Immature natural killer cell (primary cell): ENCODE data around the gene CD47. TPM values are rescaled to one million over a fixed set of nuclear protein-coding genes. Genes with fewer than 3 reads are reported as not detected.

Source experiments
- DNase-seq, 3 donors: peaks; one replicate each; pipeline ENCODE4 v3.0.0; 2022; ENCODE audit warnings: mixed read lengths in 1 of 3
- H3K27ac Mint-ChIP-seq, 6 donors: one replicate each; pipeline ENCODE4 v1.8.0; 2020; ENCODE audit warnings: mixed read lengths in 6 of 6, mild to moderate bottlenecking in 5 of 6, inconsistent platforms in 4 of 6, moderate library complexity in 3 of 6
- H3K27me3 Mint-ChIP-seq, 3 donors: one replicate each; pipeline ENCODE4 v1.8.0; 2020 to 2021; ENCODE audit warnings: low read depth in 3 of 3, mild to moderate bottlenecking in 3 of 3, mixed read lengths in 3 of 3, moderate library complexity in 3 of 3, inconsistent platforms in 1 of 3
- H3K36me3 Mint-ChIP-seq, 3 donors: one replicate each; pipeline ENCODE4 v1.8.0; 2020; ENCODE audit warnings: mixed read lengths in 3 of 3, inconsistent platforms in 2 of 3, mild to moderate bottlenecking in 2 of 3
- H3K4me1 Mint-ChIP-seq, 2 donors: one replicate each; pipeline ENCODE4 v1.8.0; 2020; ENCODE audit warnings: inconsistent platforms in 2 of 2, mild to moderate bottlenecking in 2 of 2, mixed read lengths in 2 of 2, moderate library complexity in 1 of 2
- H3K4me3 Mint-ChIP-seq, 5 donors: one replicate each; pipeline ENCODE4 v1.8.0; 2020; ENCODE audit warnings: mild to moderate bottlenecking in 5 of 5, mixed read lengths in 5 of 5, inconsistent platforms in 3 of 5, moderate library complexity in 3 of 5
- H3K9me3 Mint-ChIP-seq, 6 donors: one replicate each; pipeline ENCODE4 v1.8.0; 2020; ENCODE audit warnings: mild to moderate bottlenecking in 6 of 6, mixed read lengths in 6 of 6, inconsistent platforms in 4 of 6, moderate library complexity in 3 of 6
- polyA plus RNA-seq, 3 donors: library from polyadenylated mRNA; unstranded; fragments of 300-500 nt; fragmentation: Illumina TruSeq; gene quantifications; one replicate each; pipeline ENCODE4 v1.2.3, GENCODE V29; 2021

The CD47 gene
- polyA plus RNA-seq, 3 donors from 2014 or later: 291 to 313 (median 291) TPM

DNA sequence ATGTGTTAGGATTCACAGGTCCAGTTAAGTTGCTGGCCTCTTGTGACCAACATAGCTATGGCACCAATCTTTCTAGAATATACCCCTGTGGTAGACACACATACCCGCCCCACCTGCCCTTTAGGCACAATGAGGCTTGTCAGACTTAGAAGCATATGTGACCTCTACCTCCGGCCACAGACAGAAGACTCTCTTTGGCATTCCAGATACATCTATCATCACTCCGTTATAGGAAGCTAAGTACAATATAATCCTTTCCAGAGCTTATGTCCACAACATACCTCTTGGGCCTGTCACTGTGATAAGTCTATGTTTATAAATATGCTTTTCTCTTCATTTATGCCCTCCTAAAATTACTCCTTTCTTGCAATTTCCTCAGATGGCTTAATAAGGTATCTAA is 39.8 kb downstream of the CD47 start:
- Mint-ChIP-seq H3K4me3 (no peak overlapping the region), H3K36me3 (peaks cover 25 to 50% (median 32%) of the 10 kb centered on the region in 3 donors), H3K27me3 (peaks cover 0 to 4% (median 2%) of the 10 kb centered on the region in 3 donors), H3K9me3 (no peaks in the 10 kb centered on the region), H3K4me1 (peaks cover 56 to 92% of the 10 kb centered on the region in 2 donors), H3K27ac (peak overlapping the region in 2 of 6 donors; percentile 29 to 53)
- DNase-seq: no peak

DNA sequence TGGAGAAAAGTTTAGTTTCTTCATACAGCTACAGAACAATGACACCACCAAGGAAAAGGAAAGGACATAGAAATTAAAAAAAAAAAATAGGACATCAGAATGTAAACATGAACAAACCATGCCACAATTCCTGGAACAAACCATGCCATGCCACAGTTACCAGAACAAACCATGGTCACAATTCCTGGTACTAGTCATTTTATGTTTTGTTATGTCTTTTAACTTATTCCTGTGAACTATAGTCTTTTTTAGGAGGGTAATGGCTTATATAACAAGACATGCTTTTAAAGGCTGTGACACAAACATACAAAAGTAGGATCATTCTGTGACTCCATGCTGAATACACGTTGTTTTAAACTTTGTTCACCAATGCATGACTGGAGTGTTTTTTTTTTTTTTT is 42.8 kb downstream of the CD47 start:
- DNase-seq: no peak
- Mint-ChIP-seq H3K27me3 (peaks cover 0 to 3% (median 2%) of the 10 kb centered on the region in 3 donors), H3K4me1 (peaks cover 44 to 80% of the 10 kb centered on the region in 2 donors), H3K4me3 (no peak overlapping the region), H3K27ac (peak overlapping the region; percentile 44 to 84 (median 70)), H3K36me3 (peaks cover 21 to 48% (median 31%) of the 10 kb centered on the region in 3 donors), H3K9me3 (no peaks in the 10 kb centered on the region)

DNA sequence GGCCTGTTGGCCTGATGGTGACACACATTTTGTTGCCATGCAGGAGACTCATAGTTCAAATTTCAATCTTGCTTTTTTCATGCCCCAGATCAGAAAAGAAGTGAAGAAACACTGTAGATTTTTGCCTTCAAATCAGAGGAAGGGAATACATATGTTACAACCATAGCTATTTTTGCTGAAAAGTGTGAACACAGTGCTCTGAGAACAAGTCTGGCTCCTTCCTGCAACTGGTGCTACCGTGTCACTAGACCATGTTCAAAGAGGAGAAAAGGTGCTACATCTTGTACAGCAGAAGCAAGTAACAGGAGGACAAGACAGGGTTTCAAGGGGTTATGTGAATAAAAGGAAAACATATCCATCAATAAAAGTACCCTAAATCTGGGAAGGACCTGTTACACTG is 44.6 kb downstream of the CD47 start:
- no peaks in the 10 kb centered on the region for H3K9me3 Mint-ChIP-seq
- peak overlapping the region; percentile 12 to 80 (median 56) for H3K27ac Mint-ChIP-seq
- DNase-seq: no peak
- peaks cover 33 to 62% of the 10 kb centered on the region in 2 donors for H3K4me1 Mint-ChIP-seq
- peaks cover 2 to 3% (median 2%) of the 10 kb centered on the region in 3 donors for H3K27me3 Mint-ChIP-seq
- peak overlapping the region in 1 of 5 donors; percentile 3 for H3K4me3 Mint-ChIP-seq
- peaks cover 22 to 45% (median 27%) of the 10 kb centered on the region in 3 donors for H3K36me3 Mint-ChIP-seq

DNA sequence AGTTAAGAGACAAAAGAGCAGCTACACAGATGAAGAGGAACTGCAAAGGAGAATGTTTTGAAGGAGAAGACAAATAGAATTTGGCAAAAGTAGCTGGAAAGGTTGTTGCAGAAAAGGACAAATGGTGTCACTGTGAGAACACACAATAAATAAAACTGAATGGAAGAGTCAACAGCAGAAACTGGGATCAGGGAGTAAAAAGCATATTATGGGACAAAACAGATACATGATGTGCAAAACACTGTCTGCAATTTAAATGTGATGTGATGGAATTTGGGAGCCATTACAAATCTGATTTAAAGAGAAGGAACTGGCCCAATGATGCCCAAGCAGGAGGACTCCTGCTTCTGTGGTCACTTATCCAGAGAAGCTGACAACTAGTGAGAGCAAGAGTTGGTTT is 46.1 kb downstream of the CD47 start:
- no peaks in the 10 kb centered on the region for H3K9me3 Mint-ChIP-seq
- H3K27ac Mint-ChIP-seq: peak overlapping the region; percentile 1 to 78 (median 47)
- H3K36me3 Mint-ChIP-seq: peaks cover 22 to 38% (median 23%) of the 10 kb centered on the region in 3 donors
- peaks cover 2 to 3% (median 2%) of the 10 kb centered on the region in 3 donors for H3K27me3 Mint-ChIP-seq
- H3K4me3 Mint-ChIP-seq: no peak overlapping the region
- no peak for DNase-seq
- peaks cover 30 to 55% of the 10 kb centered on the region in 2 donors for H3K4me1 Mint-ChIP-seq

DNA sequence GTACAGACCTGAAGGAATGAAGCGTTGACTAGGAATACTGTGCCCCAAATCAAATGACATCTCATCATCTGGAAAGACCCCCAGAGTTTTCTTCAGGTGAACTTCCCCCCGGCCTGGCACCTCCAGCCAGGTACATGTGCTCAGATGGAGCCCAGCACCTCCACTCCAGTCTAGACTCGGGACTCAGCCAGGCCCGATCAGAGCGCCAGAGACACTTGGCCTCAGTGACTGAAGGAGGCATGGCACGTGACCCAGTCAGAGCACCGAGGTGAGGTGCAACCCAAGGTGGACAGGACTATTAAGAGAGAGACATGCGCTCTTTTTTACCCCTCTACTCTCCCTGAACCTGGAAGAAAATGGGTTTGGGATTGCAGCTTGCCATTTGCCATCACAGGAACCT is 48.5 kb downstream of the CD47 start:
- Mint-ChIP-seq H3K27ac (peak overlapping the region in 3 of 6 donors; percentile 15 to 47 (median 31)), H3K4me3 (no peak overlapping the region), H3K4me1 (peaks cover 24 to 41% of the 10 kb centered on the region in 2 donors), H3K9me3 (no peaks in the 10 kb centered on the region), H3K36me3 (peaks cover 14 to 40% (median 23%) of the 10 kb centered on the region in 3 donors), H3K27me3 (peaks cover 0 to 2% (median 0%) of the 10 kb centered on the region in 3 donors)
- no peak for DNase-seq

DNA sequence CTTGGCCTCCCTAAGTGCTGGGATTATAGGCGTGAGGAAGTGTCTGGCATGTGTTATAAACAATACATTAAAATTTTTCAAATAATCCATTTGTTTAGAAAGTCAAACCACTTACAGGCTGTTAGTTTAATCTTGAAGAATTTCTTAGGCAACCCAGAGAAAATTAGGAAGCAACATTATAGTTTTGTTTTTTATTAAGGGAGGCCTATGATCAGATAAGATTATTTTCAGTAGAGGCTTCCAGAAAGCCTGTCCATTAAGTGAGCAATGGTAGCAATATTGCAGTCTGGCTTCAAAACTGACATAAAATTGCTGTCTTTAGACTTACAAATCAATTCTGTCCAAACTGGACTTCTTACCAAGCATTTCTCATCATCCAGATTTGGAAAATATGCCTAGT is 49.6 kb downstream of the CD47 start:
- no peaks in the 10 kb centered on the region for H3K9me3 Mint-ChIP-seq
- DNase-seq: no peak
- H3K27ac Mint-ChIP-seq: peak overlapping the region in 3 of 6 donors; percentile 18 to 60 (median 40)
- H3K36me3 Mint-ChIP-seq: peaks cover 11 to 34% (median 15%) of the 10 kb centered on the region in 3 donors
- peaks cover 17 to 38% of the 10 kb centered on the region in 2 donors for H3K4me1 Mint-ChIP-seq
- no peak overlapping the region for H3K4me3 Mint-ChIP-seq
- peaks cover 0 to 2% (median 0%) of the 10 kb centered on the region in 3 donors for H3K27me3 Mint-ChIP-seq

DNA sequence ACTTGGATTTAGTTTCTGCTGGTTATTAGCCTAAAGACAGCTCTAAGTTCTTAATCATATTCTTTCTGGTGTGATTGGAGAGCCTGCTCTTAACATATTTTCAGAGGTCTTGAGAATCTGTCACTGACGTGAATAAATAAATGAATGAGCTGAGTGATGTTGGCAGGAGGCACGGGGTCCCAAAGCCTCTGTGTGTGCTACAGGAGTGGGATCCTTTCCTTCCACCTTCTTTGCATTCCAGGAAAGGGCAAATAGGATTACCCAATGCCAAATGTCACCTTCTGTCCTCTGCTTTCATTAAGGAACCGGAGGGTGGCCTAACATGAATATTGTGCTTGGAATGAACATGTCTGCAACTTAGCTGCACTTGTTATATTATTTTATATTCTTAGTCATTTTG is 53.1 kb downstream of the CD47 start:
- Mint-ChIP-seq H3K27me3 (peaks cover 0 to 2% (median 0%) of the 10 kb centered on the region in 3 donors), H3K4me3 (no peak overlapping the region), H3K27ac (peak overlapping the region in 5 of 6 donors; percentile 37 to 79 (median 69)), H3K9me3 (no peaks in the 10 kb centered on the region), H3K4me1 (peaks cover 16 to 43% of the 10 kb centered on the region in 2 donors), H3K36me3 (peaks cover 4 to 52% (median 15%) of the 10 kb centered on the region in 3 donors)
- no peak for DNase-seq

DNA sequence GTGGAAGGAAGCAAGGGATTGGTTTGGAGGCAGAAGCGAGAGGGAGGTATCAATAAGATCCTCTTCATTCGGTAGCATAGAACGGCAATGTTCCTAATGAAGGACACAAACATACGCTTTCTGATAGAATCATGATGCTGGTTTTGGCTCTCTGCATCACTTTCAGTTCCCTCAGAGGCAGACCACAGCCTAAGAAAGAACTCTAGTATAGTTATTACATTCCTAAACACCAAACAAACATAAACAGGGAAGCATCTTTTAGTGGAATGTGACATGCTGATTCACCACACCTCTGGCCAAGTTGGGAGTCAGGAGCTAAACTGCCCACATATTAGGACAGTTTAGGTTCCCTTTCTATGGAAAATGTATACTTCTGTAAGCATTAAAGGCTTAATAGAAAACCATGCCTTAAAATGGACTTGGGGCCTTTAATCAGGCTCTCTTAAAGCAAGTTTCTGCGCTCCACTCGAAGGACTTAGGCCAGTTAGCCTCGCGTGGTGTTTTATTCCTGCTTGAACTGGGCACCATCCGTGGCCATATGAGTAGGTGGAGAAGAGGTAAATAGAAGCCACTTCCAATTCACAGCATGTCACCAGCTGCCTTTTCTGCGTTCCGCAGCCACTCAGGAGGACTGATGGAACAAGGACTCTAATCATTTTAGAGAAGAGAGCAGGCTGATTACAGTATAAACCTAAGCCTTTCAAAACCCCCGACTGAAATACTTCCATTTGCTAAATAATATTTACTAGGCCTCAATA is 53.7 kb downstream of the CD47 start:
- Mint-ChIP-seq H3K9me3 (no peaks in the 10 kb centered on the region), H3K36me3 (peaks cover 0 to 47% (median 10%) of the 10 kb centered on the region in 3 donors), H3K4me3 (no peak overlapping the region), H3K27ac (peak overlapping the region; percentile 13 to 79 (median 66)), H3K27me3 (peaks cover 0 to under 1% (median 0%) of the 10 kb centered on the region in 3 donors), H3K4me1 (peaks cover 16 to 43% of the 10 kb centered on the region in 2 donors)
- DNase-seq: no peak

DNA sequence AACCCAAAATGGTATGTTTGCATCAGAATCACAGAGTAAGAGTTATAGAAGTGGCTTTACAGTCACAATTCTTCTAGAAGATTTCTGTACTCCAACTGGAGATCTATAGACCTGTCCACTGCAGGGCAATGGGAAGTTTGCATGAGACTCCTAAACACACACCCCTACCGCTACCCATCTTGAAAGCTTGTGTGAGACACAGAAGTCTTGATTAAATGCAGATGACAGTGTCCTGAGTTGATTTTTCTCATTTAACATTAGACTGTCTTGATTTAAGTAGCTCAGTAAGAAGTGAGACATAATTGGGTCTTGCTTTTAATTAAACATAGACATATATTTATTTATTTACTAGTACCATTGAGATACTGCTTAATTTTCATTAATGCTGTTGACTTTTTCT is 54.4 kb downstream of the CD47 start:
- H3K9me3 Mint-ChIP-seq: no peaks in the 10 kb centered on the region
- DNase-seq: no peak
- no peak overlapping the region for H3K4me3 Mint-ChIP-seq
- H3K27me3 Mint-ChIP-seq: no peaks in the 10 kb centered on the region
- H3K4me1 Mint-ChIP-seq: peaks cover 16 to 43% of the 10 kb centered on the region in 2 donors
- peaks cover 6 to 49% (median 12%) of the 10 kb centered on the region in 3 donors for H3K36me3 Mint-ChIP-seq
- H3K27ac Mint-ChIP-seq: peak overlapping the region; percentile 55 to 86 (median 76)

DNA sequence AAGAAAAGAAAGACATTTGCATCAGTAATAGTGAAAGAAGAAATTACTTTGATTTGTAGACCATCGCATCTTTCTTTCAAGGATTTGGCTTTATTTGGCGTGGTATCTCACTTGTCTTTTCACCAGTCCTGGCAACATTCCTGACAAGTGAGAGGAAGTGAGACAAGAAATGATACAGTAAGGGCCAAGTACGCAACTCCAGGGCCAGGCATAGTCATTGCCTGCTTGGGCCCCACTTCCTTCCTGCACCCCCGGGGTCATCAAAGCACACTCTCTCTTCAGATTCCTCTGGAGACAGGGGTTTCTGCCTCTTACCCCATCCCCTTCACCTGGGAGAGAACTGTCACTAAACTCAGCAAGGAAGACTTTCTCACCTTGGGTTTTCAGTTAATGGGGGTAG is 55.1 kb downstream of the CD47 start:
- Mint-ChIP-seq H3K27me3 (no peaks in the 10 kb centered on the region), H3K4me1 (peaks cover 16 to 43% of the 10 kb centered on the region in 2 donors), H3K27ac (peak overlapping the region; percentile 55 to 86 (median 76)), H3K9me3 (no peaks in the 10 kb centered on the region), H3K4me3 (no peak overlapping the region), H3K36me3 (peaks cover 8 to 54% (median 12%) of the 10 kb centered on the region in 3 donors)
- no peak for DNase-seq

DNA sequence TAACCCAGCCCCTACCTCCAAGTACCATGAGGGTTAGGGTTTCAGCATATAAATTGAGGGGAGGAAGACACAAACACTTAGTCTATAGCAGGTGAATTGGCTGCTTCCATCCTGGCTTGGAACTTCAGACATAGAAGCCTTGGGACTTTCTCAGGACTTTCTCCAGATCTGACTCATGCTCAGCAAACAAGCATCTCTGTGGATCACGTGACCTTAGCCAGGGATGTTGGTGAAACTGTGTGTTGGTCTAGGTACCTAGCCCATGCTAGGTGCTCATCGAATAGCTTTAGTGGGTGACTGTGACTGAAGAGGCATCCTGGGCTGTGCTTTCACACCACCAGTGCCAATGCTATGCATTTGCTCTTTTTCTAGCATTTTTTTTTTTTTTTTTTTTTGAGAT is 58.9 kb downstream of the CD47 start:
- Mint-ChIP-seq H3K27ac (peak overlapping the region in 2 of 6 donors; percentile 15 to 19), H3K4me3 (no peak overlapping the region), H3K9me3 (no peaks in the 10 kb centered on the region), H3K27me3 (no peaks in the 10 kb centered on the region), H3K36me3 (peaks cover 32 to 71% (median 32%) of the 10 kb centered on the region in 3 donors), H3K4me1 (peaks cover 17 to 36% of the 10 kb centered on the region in 2 donors)
- no peak for DNase-seq

DNA sequence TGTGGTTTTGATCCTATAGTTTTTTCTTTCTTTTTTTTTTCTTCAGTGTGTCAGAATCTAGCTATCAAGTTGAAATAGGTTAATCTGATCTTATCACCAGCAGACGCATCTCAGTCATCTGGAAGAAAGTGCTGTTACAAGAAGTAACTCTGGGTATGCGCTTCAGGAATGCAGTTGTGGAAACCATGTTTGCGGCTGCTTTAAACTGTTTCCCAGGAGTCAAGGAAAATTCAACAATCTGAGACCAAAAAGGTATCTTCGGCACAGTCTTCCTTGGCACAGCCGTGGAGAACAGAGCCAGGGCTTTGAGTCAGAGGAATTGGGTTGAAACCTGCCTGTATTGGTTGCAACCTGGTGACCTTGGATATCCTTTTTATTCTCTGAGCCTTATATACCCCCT is 59.9 kb downstream of the CD47 start:
- H3K36me3 Mint-ChIP-seq: peaks cover 32 to 71% (median 34%) of the 10 kb centered on the region in 3 donors
- H3K4me1 Mint-ChIP-seq: peaks cover 16 to 30% of the 10 kb centered on the region in 2 donors
- H3K9me3 Mint-ChIP-seq: no peaks in the 10 kb centered on the region
- no peak overlapping the region for H3K27ac Mint-ChIP-seq
- H3K4me3 Mint-ChIP-seq: no peak overlapping the region
- H3K27me3 Mint-ChIP-seq: no peaks in the 10 kb centered on the region
- no peak for DNase-seq

DNA sequence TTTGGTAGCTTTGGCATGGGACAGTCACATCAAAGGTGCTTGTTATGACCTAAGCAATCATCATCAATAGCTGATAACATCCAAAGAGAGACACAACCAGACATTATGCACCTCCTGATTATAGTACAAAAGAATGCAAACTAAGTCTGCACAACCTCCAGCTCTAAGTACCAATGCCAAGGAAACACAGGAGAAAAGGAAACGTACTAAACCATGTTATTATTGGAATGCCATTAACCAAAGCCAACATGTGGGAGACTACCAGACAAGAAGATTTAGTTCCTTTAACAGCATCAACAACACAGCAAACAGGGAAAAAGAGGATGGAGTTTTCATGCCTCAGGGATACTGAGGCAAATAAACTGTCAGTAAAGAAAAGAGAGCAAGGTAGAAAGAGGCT is 61.4 kb downstream of the CD47 start:
- Mint-ChIP-seq H3K4me3 (no peak overlapping the region), H3K27me3 (no peaks in the 10 kb centered on the region), H3K4me1 (peaks cover 6 to 21% of the 10 kb centered on the region in 2 donors), H3K27ac (no peak overlapping the region), H3K36me3 (peaks cover 32 to 67% (median 43%) of the 10 kb centered on the region in 3 donors), H3K9me3 (no peaks in the 10 kb centered on the region)
- no peak for DNase-seq

DNA sequence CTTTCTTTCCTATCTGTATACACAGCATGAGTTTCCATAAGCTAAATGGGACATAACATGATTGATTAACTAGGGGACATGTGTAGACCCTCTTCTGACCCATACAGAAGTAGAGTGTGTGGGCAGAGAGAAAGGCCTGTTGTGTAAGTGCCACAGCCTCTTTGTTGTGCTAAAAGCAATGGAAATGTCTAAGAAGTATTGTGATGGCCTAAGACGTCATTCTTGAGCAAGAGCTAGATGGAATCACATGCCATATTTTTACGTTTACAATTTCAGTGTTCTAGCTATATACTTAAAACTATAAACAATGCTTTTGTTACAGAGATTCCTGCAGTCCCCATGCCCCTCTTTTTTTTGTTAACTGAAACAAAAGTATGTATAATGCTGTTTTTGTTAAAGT is 61.9 kb downstream of the CD47 start:
- H3K27ac Mint-ChIP-seq: no peak overlapping the region
- no peaks in the 10 kb centered on the region for H3K27me3 Mint-ChIP-seq
- no peak overlapping the region for H3K4me3 Mint-ChIP-seq
- H3K9me3 Mint-ChIP-seq: no peaks in the 10 kb centered on the region
- DNase-seq: no peak
- peaks cover 4 to 18% of the 10 kb centered on the region in 2 donors for H3K4me1 Mint-ChIP-seq
- H3K36me3 Mint-ChIP-seq: peaks cover 32 to 66% (median 43%) of the 10 kb centered on the region in 3 donors
